ENCODE results near the gene NAPB. TPM values are rescaled to one million over a fixed set of nuclear protein-coding genes. Genes with fewer than 3 reads are reported as not detected.

NAPB gene
- total and polyA plus RNA-seq, 2 of the 8 experiments (the other 6 are each of a cell fraction or from before 2014, with no cell fraction given): 6.2 to 12.3 TPM

DNA sequence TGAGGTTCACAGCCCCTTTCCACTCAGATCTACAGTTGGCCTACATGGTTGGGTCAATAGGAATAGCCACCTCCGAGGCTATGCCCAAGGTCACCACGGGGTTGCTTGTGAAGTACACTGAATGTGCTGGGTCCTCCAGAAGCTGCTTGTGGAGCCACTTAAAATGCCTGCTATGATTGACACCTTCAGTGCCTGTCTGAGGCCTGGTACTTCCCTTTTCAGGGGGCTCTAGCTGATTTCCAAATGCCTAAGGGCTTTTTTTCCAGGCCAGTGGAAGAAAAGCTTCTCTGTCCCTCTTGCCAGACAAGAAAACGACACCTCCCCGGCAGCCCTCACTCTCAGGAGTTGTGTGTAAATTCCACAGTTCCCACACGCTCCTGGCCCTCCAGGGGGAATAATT is 77.0 kb downstream of the NAPB start:
- FAIRE-seq: no peak
- no peak overlapping the region for H3K4me2 ChIP-seq (ENCODE audit: insufficient read depth in 1 of 2, low read depth in 2 of 2, low read length in 2 of 2)
- no peak overlapping the region for H2BK120ac ChIP-seq (replicated peaks; ENCODE audit: low read depth, low read length)
- no peak overlapping the region for H2BK5ac ChIP-seq (ENCODE audit: low read depth, low read length)
- no peak overlapping the region for H2AK5ac ChIP-seq (ENCODE audit: low read depth, low read length)
- no peak overlapping the region for H3K56ac ChIP-seq (replicated peaks; ENCODE audit: insufficient read length, low read depth, low read length)
- no peak overlapping the region for H3K23ac ChIP-seq (ENCODE audit: insufficient read length)
- no peak overlapping the region for H3K4ac ChIP-seq (replicated peaks; ENCODE audit: insufficient read length, low read depth, low read length)
- CTCF ChIA-PET (ENCODE audit: partially characterized antibody): interaction anchor here (1.2 kb wide), 1 partner anchor 24 kb away, joined by 3 read pairs; no protein-coding TSS in a partner anchor
- H3K79me1 ChIP-seq (ENCODE audit: low read depth, low read length): no peaks in the 10 kb centered on the region
- H2BK20ac ChIP-seq (ENCODE audit: low read length): no peak overlapping the region
- H3K27ac ChIP-seq (ENCODE audit: low read depth, low read length): no peak overlapping the region
- no peak overlapping the region for H2BK12ac ChIP-seq (ENCODE audit: low read depth, low read length)
- H3K23me2 ChIP-seq (ENCODE audit: low read depth, low read length): peaks cover 2% of the 10 kb centered on the region; the same call in 1 of the 2 replicates
- peaks cover 0 to 4% of the 10 kb centered on the region in 2 experiments; a peak in 1 of 4 replicates for H3K9me3 ChIP-seq (ENCODE audit: insufficient read depth in 2 of 2, low read depth in 1 of 2, low read length in 1 of 2)
- H4K91ac ChIP-seq (replicated peaks; ENCODE audit: insufficient read length, low read length): no peak overlapping the region
- no peak overlapping the region for H4K8ac ChIP-seq (ENCODE audit: extremely low read depth, insufficient read depth, low read length)
- peaks cover 0 to 6% (median 4%) of the 10 kb centered on the region in 4 experiments; a peak in 3 of 7 replicates for H3K4me1 ChIP-seq (replicated peaks in 1 of 4; ENCODE audit: control insufficient read depth in 3 of 4, insufficient read depth in 4 of 4, low read length in 3 of 4)
- H4K20me1 ChIP-seq (replicated peaks in 1 of 2; ENCODE audit: control insufficient read depth in 1 of 2, insufficient read depth in 2 of 2, low read length in 2 of 2): no peaks in the 10 kb centered on the region
- no peaks in the 10 kb centered on the region for H3K27me3 ChIP-seq (replicated peaks in 1 of 4; ENCODE audit: control insufficient read depth in 3 of 4, extremely low read depth in 1 of 4, insufficient read depth in 3 of 4, low read length in 3 of 4)
- H3K14ac ChIP-seq (ENCODE audit: insufficient read length): no peak overlapping the region
- no peak overlapping the region for H4K5ac ChIP-seq (ENCODE audit: insufficient read length, low read depth, low read length)
- no peak overlapping the region for H2BK15ac ChIP-seq (ENCODE audit: low read length)
- H2AFZ ChIP-seq (ENCODE audit: low read length): no peak overlapping the region
- H3K18ac ChIP-seq (ENCODE audit: extremely low read depth, low read length): no peak overlapping the region
- no peak overlapping the region for H3K9ac ChIP-seq (replicated peaks in 1 of 4; ENCODE audit: extremely low read depth in 1 of 4, low read depth in 3 of 4, low read length in 3 of 4)
- H3K4me3 ChIP-seq (ENCODE audit: extremely low read depth in 1 of 4, insufficient read depth in 2 of 4, low read depth in 3 of 4, low read length in 4 of 4): no peak overlapping the region
- no peaks in the 10 kb centered on the region for H3K79me2 ChIP-seq (ENCODE audit: control insufficient read depth in 1 of 2, insufficient read depth in 2 of 2, low read length in 2 of 2)
- no peak for DNase-seq (ENCODE audit: low read depth in 1 of 2, low spot score in 2 of 2)
- POLR2A ChIA-PET (ENCODE audit: partially characterized antibody): no interaction called here
- H3K36me3 ChIP-seq (ENCODE audit: control insufficient read depth in 2 of 4, insufficient read depth in 4 of 4, low read length in 3 of 4): no peaks in the 10 kb centered on the region
- WGBS, 2 experiments (ENCODE audit: extremely low coverage in 1 of 2, insufficient coverage in 1 of 2, insufficient read length in 1 of 2, insufficient replicate concordance in 2 of 2, low coverage in 1 of 2, low lambda C conversion rate in 2 of 2, missing lambda C conversion rate in 1 of 2): 78% methylated on average over 5 of the region's 5 CpGs; no CpG with 5 or more reads in 1 of the 2 experiments
- TF ChIP-seq, protein P1, sequence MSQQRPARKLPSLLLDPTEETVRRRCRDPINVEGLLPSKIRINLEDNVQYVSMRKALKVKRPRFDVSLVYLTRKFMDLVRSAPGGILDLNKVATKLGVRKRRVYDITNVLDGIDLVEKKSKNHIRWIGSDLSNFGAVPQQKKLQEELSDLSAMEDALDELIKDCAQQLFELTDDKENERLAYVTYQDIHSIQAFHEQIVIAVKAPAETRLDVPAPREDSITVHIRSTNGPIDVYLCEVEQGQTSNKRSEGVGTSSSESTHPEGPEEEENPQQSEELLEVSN (IDR thresholded peaks at IDR 0.05): no peak
- TF ChIP-seq SIX5 (IDR thresholded peaks at IDR 0.05; ENCODE audit: low read depth, low read length) (no peak), RXRA (IDR thresholded peaks at IDR 0.05; ENCODE audit: insufficient read depth, low read depth, low read length) (no peak), KDM5A (IDR thresholded peaks at IDR 0.05; ENCODE audit: low read length) (no peak), SAP30 (IDR thresholded peaks at IDR 0.05; ENCODE audit: insufficient read depth, insufficient replicate concordance, low read length) (no peak), POLR2AphosphoS5 (IDR thresholded peaks at IDR 0.05; ENCODE audit: low read depth, low read length) (no peak), TEAD4 (IDR thresholded peaks at IDR 0.05; ENCODE audit: low read depth, low read length) (no peak), EZH2 (IDR thresholded peaks at IDR 0.05; ENCODE audit: low read depth, low read length, severe bottlenecking) (no peak), TCF12 (IDR thresholded peaks at IDR 0.05; ENCODE audit: low read depth, low read length) (no peak)
- TF ChIP-seq, protein P2, sequence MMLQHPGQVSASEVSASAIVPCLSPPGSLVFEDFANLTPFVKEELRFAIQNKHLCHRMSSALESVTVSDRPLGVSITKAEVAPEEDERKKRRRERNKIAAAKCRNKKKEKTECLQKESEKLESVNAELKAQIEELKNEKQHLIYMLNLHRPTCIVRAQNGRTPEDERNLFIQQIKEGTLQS (IDR thresholded peaks at IDR 0.05; ENCODE audit: insufficient read depth, low read depth, low read length): no peak
- TF ChIP-seq, protein P3, sequence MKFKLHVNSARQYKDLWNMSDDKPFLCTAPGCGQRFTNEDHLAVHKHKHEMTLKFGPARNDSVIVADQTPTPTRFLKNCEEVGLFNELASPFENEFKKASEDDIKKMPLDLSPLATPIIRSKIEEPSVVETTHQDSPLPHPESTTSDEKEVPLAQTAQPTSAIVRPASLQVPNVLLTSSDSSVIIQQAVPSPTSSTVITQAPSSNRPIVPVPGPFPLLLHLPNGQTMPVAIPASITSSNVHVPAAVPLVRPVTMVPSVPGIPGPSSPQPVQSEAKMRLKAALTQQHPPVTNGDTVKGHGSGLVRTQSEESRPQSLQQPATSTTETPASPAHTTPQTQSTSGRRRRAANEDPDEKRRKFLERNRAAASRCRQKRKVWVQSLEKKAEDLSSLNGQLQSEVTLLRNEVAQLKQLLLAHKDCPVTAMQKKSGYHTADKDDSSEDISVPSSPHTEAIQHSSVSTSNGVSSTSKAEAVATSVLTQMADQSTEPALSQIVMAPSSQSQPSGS (IDR thresholded peaks at IDR 0.05; ENCODE audit: low read length): no peak
